Cardiac muscle cell (in vitro differentiated cells and primary cell): ENCODE measurements around the gene IFFO2. TPM values are rescaled to one million over a fixed set of nuclear protein-coding genes. Genes with fewer than 3 reads are reported as not detected.

Experiments used
- DNase-seq, 2 donors: peaks; one replicate each; pipeline versions ENCODE4 v3.0.0 to v3.0.0-alpha.2; 2010 to 2017; ENCODE audit warnings: low read depth in 1 of 2, low spot score in 1 of 2
- H3K27ac ChIP-seq: fragments of 200-600 bp; sonication (generic); 2 replicates; pipeline ENCODE4 v1.5.1; 2016
- H3K27me3 ChIP-seq: fragments of 200-600 bp; sonication (generic); 2 replicates; pipeline ENCODE4 v1.6.0; 2016; ENCODE audit warnings: control low read depth
- H3K36me3 ChIP-seq: fragments of 200-600 bp; sonication (generic); 2 replicates; pipeline ENCODE4 v1.5.1; 2016; ENCODE audit warnings: control low read depth
- H3K4me1 ChIP-seq: fragments of 200-600 bp; sonication (generic); 2 replicates; pipeline ENCODE4 v1.8.1; 2017; ENCODE audit warnings: low read depth, mild to moderate bottlenecking, mixed run types
- H3K4me3 ChIP-seq: fragments of 200-600 bp; sonication (generic); 2 replicates; pipeline ENCODE4 v1.5.1; 2016; ENCODE audit warnings: mild to moderate bottlenecking
- H3K9me3 ChIP-seq: fragments of 200-600 bp; sonication (generic); 2 replicates; pipeline ENCODE4 v1.5.1; 2017; ENCODE audit warnings: low read depth, mild to moderate bottlenecking, control low read depth
- polyA plus RNA-seq: library from polyadenylated mRNA; unstranded; fragments of >200 nt; fragmentation: Nextera tagmentation; extraction: Ambion mirVana; gene quantifications from 2 replicates; pipeline ENCODE4 v1.2.1, GENCODE V29; 2016
- total RNA-seq: library from RNA; depleted of rRNA; stranded (reverse); fragments of >200 nt; gene quantifications from 2 replicates; pipeline ENCODE4 v1.2.3, GENCODE V29; 2016
- TF ChIP-seq, protein P1 (sequence below): IDR thresholded peaks from 2 replicates; pipeline ENCODE4 v1.5.1; 2012; ENCODE audit warnings: low read depth, mild to moderate bottlenecking, low read length

IFFO2 gene
- total and polyA plus RNA-seq, 2 experiments from 2014 or later: 0.78 to 18.5 TPM

DNA sequence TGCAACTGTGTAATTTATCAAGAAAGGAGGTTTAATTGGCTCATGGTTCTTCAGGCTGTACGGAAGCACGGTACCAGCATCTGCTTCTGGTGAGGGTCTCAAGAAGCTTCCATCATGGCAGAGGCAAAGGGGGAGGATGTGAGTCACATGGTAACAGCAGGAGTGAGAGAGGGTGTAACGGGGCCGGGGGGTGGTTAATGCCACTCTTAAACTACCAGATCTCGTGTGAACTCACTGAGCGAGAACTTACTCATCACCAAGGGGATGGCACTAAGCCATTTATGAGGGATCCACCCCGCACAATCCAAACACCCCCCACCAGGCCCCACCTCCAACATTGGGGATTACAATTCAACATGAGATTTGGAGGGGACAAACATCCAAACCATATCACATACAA is 21.0 kb upstream of the IFFO2 start:
- Histone ChIP-seq H3K36me3 (no peaks in the 10 kb centered on the region), H3K27me3 (peaks cover 3% of the 10 kb centered on the region), H3K4me1 (peaks cover 5% of the 10 kb centered on the region), H3K9me3 (no peaks in the 10 kb centered on the region), H3K4me3 (no peak overlapping the region), H3K27ac (no peak overlapping the region)
- TF ChIP-seq, protein P1, sequence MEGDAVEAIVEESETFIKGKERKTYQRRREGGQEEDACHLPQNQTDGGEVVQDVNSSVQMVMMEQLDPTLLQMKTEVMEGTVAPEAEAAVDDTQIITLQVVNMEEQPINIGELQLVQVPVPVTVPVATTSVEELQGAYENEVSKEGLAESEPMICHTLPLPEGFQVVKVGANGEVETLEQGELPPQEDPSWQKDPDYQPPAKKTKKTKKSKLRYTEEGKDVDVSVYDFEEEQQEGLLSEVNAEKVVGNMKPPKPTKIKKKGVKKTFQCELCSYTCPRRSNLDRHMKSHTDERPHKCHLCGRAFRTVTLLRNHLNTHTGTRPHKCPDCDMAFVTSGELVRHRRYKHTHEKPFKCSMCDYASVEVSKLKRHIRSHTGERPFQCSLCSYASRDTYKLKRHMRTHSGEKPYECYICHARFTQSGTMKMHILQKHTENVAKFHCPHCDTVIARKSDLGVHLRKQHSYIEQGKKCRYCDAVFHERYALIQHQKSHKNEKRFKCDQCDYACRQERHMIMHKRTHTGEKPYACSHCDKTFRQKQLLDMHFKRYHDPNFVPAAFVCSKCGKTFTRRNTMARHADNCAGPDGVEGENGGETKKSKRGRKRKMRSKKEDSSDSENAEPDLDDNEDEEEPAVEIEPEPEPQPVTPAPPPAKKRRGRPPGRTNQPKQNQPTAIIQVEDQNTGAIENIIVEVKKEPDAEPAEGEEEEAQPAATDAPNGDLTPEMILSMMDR: no peak
- DNase-seq: no peak

DNA sequence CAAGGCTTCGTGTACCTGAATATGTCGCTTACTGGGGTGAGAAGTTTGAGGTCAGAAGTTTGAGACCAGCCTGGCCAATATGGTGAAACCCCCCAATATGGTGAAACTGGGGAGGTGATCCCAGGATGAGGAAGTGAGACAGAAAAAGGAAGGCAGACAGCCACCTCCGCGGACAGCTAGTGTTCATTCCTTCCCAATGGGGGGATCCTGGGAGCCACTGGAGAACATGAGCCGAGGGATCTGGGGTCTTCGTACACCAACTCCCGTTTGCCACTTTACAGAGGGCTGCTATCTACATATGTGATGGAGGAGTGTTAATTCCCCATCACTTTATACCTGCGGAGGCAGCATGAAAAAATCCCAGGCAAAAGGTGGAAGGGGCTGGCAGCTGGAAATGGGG is 19.6 kb upstream of the IFFO2 start:
- Histone ChIP-seq H3K4me1 (peaks cover 5% of the 10 kb centered on the region), H3K27ac (no peak overlapping the region), H3K4me3 (no peak overlapping the region), H3K9me3 (no peaks in the 10 kb centered on the region), H3K36me3 (no peaks in the 10 kb centered on the region), H3K27me3 (no peaks in the 10 kb centered on the region)
- TF ChIP-seq, protein P1: no peak
- DNase-seq: no peak

DNA sequence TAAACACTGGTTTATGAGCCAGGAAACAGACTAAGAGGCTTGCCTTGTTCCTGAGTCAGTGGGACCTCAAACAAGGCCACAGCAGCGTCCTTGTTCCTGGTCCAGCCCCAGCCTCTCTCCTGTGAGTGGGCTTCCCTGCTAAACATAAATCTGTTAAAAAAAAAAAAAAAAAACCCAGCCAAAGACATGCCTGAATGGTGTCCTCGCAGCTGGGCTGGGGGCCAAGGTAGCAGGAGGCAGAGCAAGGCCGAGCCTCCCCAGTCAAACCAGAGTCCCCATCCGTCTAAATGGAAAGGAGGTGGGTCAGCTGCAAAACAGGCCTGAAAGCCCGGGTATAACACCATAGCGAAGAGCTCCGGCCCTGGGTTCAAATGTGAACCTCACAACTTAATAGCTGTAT is 18.1 kb upstream of the IFFO2 start:
- H3K36me3 ChIP-seq: no peaks in the 10 kb centered on the region
- no peaks in the 10 kb centered on the region for H3K9me3 ChIP-seq
- peaks cover 5% of the 10 kb centered on the region for H3K4me1 ChIP-seq
- no peaks in the 10 kb centered on the region for H3K27me3 ChIP-seq
- TF ChIP-seq, protein P1: no peak
- no peak overlapping the region for H3K4me3 ChIP-seq
- no peak overlapping the region for H3K27ac ChIP-seq
- DNase-seq: no peak

DNA sequence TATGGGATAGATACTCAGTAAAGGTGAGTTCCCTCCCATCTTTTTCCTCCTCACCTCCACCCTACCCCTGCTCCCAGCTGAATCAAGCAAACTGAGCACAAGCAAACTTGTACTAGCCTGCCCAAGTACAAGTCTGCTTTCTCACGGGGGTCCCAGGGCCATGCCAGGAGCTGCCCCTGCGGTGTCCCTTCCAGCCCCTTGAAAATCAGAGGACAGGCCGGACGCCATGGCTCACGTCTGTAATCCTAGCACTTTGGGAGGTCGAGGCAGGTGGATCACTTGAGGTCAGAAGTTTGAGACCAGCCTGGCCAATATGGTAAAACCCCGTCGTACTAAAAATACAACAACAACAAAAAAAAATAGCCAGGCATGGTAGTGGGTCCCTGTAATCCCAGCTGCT is 17.5 kb upstream of the IFFO2 start:
- TF ChIP-seq, protein P1: no peak
- Histone ChIP-seq H3K4me3 (no peak overlapping the region), H3K4me1 (peaks cover 5% of the 10 kb centered on the region), H3K27ac (no peak overlapping the region), H3K36me3 (no peaks in the 10 kb centered on the region), H3K9me3 (no peaks in the 10 kb centered on the region), H3K27me3 (no peaks in the 10 kb centered on the region)
- no peak for DNase-seq

DNA sequence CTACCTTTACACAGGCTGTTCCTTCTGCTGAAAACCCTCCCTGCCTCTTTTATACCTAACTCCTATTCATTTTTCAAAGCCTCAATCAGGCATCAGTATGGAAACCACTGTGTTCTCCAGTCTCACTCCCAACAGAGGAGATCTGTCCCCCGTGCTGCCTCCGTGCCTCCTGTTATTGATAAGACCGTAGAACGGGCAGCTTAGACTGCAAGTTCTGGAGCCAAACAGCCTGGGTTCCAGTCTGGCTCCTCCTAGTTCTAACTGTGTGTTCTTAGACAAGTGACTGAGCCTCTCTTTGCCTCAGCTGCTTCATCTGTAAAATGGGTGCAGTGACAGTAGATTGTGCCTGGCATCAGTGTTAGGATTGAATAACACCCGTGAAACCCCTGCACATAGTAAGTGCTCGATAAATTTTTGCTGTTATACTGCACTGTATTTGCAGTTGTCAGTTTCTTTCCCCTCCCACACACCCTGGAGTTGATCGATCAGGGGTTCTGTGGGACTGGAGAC is 17.0 kb upstream of the IFFO2 start:
- Histone ChIP-seq H3K9me3 (no peaks in the 10 kb centered on the region), H3K36me3 (no peaks in the 10 kb centered on the region), H3K4me1 (peaks cover under 1% of the 10 kb centered on the region), H3K27me3 (no peaks in the 10 kb centered on the region), H3K4me3 (no peak overlapping the region), H3K27ac (no peak overlapping the region)
- DNase-seq: no peak
- TF ChIP-seq, protein P1: no peak

DNA sequence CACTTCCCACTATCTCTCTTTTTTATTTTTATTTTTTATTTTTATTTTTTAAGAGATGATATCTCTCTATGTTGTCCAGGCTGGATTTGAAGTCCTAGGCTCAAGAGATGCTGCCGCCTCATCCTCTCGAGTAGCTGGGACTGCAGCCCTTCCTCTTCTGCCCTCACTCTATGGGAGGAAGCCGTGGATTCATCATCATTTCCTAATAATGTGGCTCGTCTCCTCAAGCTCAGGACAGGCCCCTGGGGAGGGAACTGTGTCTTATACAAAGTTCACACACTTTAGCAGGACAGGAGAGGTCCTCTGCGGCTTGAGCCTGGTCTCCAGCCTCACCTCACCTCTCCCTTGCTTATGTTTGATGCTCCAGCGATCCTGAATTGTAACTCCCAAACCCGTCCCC is 16.5 kb upstream of the IFFO2 start:
- H3K4me3 ChIP-seq: no peak overlapping the region
- DNase-seq: peak in 1 of 2 donors; percentile 26
- H3K4me1 ChIP-seq: no peaks in the 10 kb centered on the region
- TF ChIP-seq, protein P1: no peak
- H3K27ac ChIP-seq: no peak overlapping the region
- no peaks in the 10 kb centered on the region for H3K36me3 ChIP-seq
- no peaks in the 10 kb centered on the region for H3K27me3 ChIP-seq
- no peaks in the 10 kb centered on the region for H3K9me3 ChIP-seq
